K562 (cell line): ENCODE data around the gene SLC29A3. TPM values are rescaled to one million over a fixed set of nuclear protein-coding genes. Genes with fewer than 3 reads are reported as not detected.

ENCODE experiments used
- ATAC-seq: fragments of 200-7000 bp; cut with Tn5 transposase; 3 replicates; pipeline ENCODE4 v1.9.1; 2020; ENCODE audit warnings: moderate library complexity
- BruUV-seq: library from RNA; stranded (reverse); fragments of 400-500 nt; replicated peaks from 2 replicates; lab custom pipeline; 2021; lab: Mats Ljungman, UMichigan
- CTCF ChIA-PET: fragments of 300-600 bp; formaldehyde crosslinking; extraction: SDS; loops from one replicate; lab custom pipeline; 2021; ENCODE audit warnings: low intra/inter-chr PET ratio; lab: Yijun Ruan, JAX
- POLR2A ChIA-PET: fragments of 300-600, 350-650 bp; sonication (Branson Sonifier 250); formaldehyde crosslinking; extraction: SDS; loops from one replicate; lab custom pipeline; 2021; ENCODE audit warnings: antibody characterized with exemption, inconsistent platforms; lab: Yijun Ruan, JAX
- DNase-seq, 4 experiments: peaks; one replicate each; pipeline versions ENCODE4 v3.0.0 to v3.0.0-alpha.2; 2011 to 2018; ENCODE audit warnings: low spot score in 3 of 4, mixed read lengths in 3 of 4; ENCODE audit errors: extremely low read depth in 1 of 4
- FAIRE-seq: peaks from 2 replicates; lab custom pipeline; 2011; peaks lifted over from hg19 to GRCh38; lab: Jason Lieb, UNC
- H2AFZ ChIP-seq: 2 replicates; pipeline ENCODE4 v1.6.0; 2011; ENCODE audit warnings: low read depth, low read length, control low read depth, inconsistent platforms
- H3K27ac ChIP-seq: fragments of 200-600 bp; 3 replicates; pipeline ENCODE4 v1.8.0; 2011; ENCODE audit warnings: low read depth, mild to moderate bottlenecking, control low read depth, inconsistent platforms, low read length, moderate library complexity, mixed read lengths; ENCODE audit errors: extremely low read depth
- H3K27me3 ChIP-seq, 2 experiments: fragments of 300-600 bp in 1 of 2; 2 replicates in 1 of 2; 3 replicates in 1 of 2; pipeline versions ENCODE4 v1.6.0 to v1.8.0; 2011; ENCODE audit warnings: inconsistent platforms in 2 of 2, low read length in 2 of 2, mild to moderate bottlenecking in 1 of 2, mixed read lengths in 1 of 2, moderate library complexity in 1 of 2; ENCODE audit not compliant: control insufficient read depth in 2 of 2, insufficient read depth in 2 of 2
- H3K36me3 ChIP-seq: fragments of 300-600 bp; 3 replicates; pipeline ENCODE4 v1.8.0; 2011; ENCODE audit warnings: mild to moderate bottlenecking, low read length, inconsistent platforms; ENCODE audit not compliant: control insufficient read depth, insufficient read depth
- H3K4me1 ChIP-seq, 2 experiments: fragments of 200-600 bp in 1 of 2; replicated peaks in 1 of 2; 2 replicates in 1 of 2; 3 replicates in 1 of 2; pipeline versions ENCODE4 v1.5.1 to v1.8.0; 2011; ENCODE audit warnings: inconsistent platforms in 2 of 2, low read length in 2 of 2, mild to moderate bottlenecking in 1 of 2, mixed read lengths in 1 of 2, moderate library complexity in 1 of 2; ENCODE audit not compliant: control insufficient read depth in 2 of 2, insufficient read depth in 2 of 2
- H3K4me2 ChIP-seq: 2 replicates; pipeline ENCODE4 v1.6.1; 2011; ENCODE audit warnings: low read length, control low read depth, inconsistent platforms, mixed read lengths; ENCODE audit not compliant: insufficient read depth
- H3K4me3 ChIP-seq: fragments of 200-600 bp; sonication (generic), shearing (Covaris generic); 2 replicates; pipeline ENCODE4 v1.5.1; 2016; ENCODE audit warnings: control low read depth, inconsistent platforms
- H3K79me2 ChIP-seq: fragments of 200-600 bp; 3 replicates; pipeline ENCODE4 v1.8.0; 2011; ENCODE audit warnings: low read length, inconsistent platforms; ENCODE audit not compliant: control insufficient read depth, insufficient read depth
- H3K9ac ChIP-seq, 2 experiments: 2 replicates each; pipeline versions ENCODE4 v1.6.0 to v1.6.1; 2011; ENCODE audit warnings: low read depth in 2 of 2, low read length in 2 of 2, control low read depth in 1 of 2, inconsistent platforms in 1 of 2, mild to moderate bottlenecking in 1 of 2, mixed read lengths in 1 of 2; ENCODE audit not compliant: insufficient read depth in 1 of 2
- H3K9me1 ChIP-seq: one replicate; pipeline ENCODE4 v1.6.0; 2011; ENCODE audit warnings: inconsistent platforms, mild to moderate bottlenecking, low read length, moderate library complexity; ENCODE audit not compliant: control insufficient read depth, insufficient read depth
- H3K9me3 ChIP-seq: replicated peaks from 2 replicates; pipeline ENCODE4 v1.5.1; 2011; ENCODE audit warnings: low read depth, low read length, inconsistent platforms; ENCODE audit not compliant: control insufficient read depth, insufficient read depth
- H4K20me1 ChIP-seq: replicated peaks from 2 replicates; pipeline ENCODE4 v1.6.1; 2011; ENCODE audit warnings: low read length, inconsistent platforms, mixed read lengths; ENCODE audit not compliant: control insufficient read depth, insufficient read depth
- C11orf30 ChIP-seq: fragments of 450-650 bp; IDR thresholded peaks from 2 replicates; pipeline ENCODE4 v1.6.1; 2016; ENCODE audit warnings: low read depth, mild to moderate bottlenecking
- ESRRB ChIP-seq: fragments of 250-450 bp; sonication (Bioruptor Pico); IDR thresholded peaks from 2 replicates; pipeline ENCODE4 v1.5.0; 2020; ENCODE audit warnings: mild to moderate bottlenecking, moderate library complexity, borderline replicate concordance
- GATAD2A ChIP-seq: fragments of 450-650 bp; IDR thresholded peaks from 2 replicates; pipeline ENCODE4 v1.6.1; 2017
- HDAC6 ChIP-seq: IDR thresholded peaks from 2 replicates; pipeline ENCODE4 v1.6.1; 2012; ENCODE audit warnings: low read depth, mild to moderate bottlenecking, control low read depth, inconsistent platforms, low read length, moderate library complexity
- MAFF ChIP-seq: IDR thresholded peaks from 2 replicates; pipeline ENCODE4 v1.6.1; 2012; ENCODE audit warnings: low read length, improper control_type of control experiment
- MAFG ChIP-seq: fragments of 450-650 bp; conservative IDR thresholded peaks from 2 replicates; pipeline ENCODE4 v1.6.1; 2016; ENCODE audit warnings: missing genetic modification characterization, missing compliant biosample characterization
- MAFK ChIP-seq: IDR thresholded peaks from 2 replicates; pipeline ENCODE4 v1.6.1; 2011; ENCODE audit warnings: low read length, improper control_type of control experiment
- NRF1 ChIP-seq, 2 experiments: fragments of 450-650 bp; IDR thresholded peaks in 1 of 2; conservative IDR thresholded peaks in 1 of 2; 2 replicates each; pipeline ENCODE4 v1.6.1; 2014; ENCODE audit warnings: mild to moderate bottlenecking in 2 of 2
- NUFIP1 ChIP-seq: fragments of 450-650 bp; IDR thresholded peaks from 2 replicates; pipeline ENCODE4 v1.6.1; 2018; ENCODE audit not compliant: partially characterized antibody
- SMARCE1 ChIP-seq: fragments of 450-650 bp; IDR thresholded peaks from 2 replicates; pipeline ENCODE4 v1.7.1; 2016; ENCODE audit warnings: mild to moderate bottlenecking
- TEAD2 ChIP-seq: fragments of 450-650 bp; IDR thresholded peaks from 2 replicates; pipeline ENCODE4 v1.6.1; 2016; ENCODE audit warnings: missing genetic modification characterization, control low read depth, missing compliant biosample characterization
- ZFP36 ChIP-seq: fragments of 150-350 bp; IDR thresholded peaks from 2 replicates; pipeline ENCODE4 v1.6.1; 2018; ENCODE audit warnings: low read length, low read depth; ENCODE audit not compliant: partially characterized antibody
- ZNF316 ChIP-seq: fragments of 450-650 bp; IDR thresholded peaks from 2 replicates; pipeline ENCODE4 v1.6.1; 2016
- ZNF347 ChIP-seq: fragments of 450-650 bp; formaldehyde crosslinking; IDR thresholded peaks from 2 replicates; pipeline ENCODE4 v1.4.0; 2020; ENCODE audit warnings: low read depth, mild to moderate bottlenecking, moderate library complexity
- WGBS: fragments of 100-300 bp; shearing (Covaris generic); methylation state at CpG from one replicate; pipeline ENCODE4 v1.1.6; 2016; ENCODE audit warnings: low coverage, mixed read lengths; ENCODE audit not compliant: insufficient coverage; ENCODE audit errors: missing lambda C conversion rate; 5-methylcytosine and 5-hydroxymethylcytosine counted together
- in situ Hi-C: fragments of 300-500 bp; cut with MboI; formaldehyde crosslinking; loops from 4 replicates; pipeline ENCODE4 v1.15.0; 2018; ENCODE audit warnings: inconsistent platforms, mixed read lengths
- intact Hi-C: fragments of 100-400 bp; cut with micrococcal nuclease; formaldehyde crosslinking; loops from 2 replicates; pipeline ENCODE4 v1.14.2; 2022
- polyA plus RNA-seq, 8 experiments: library from polyadenylated mRNA; depleted of rRNA in 4 of 8; stranded (reverse) in 5 of 8; unstranded in 3 of 8; fragments of >200 nt; fragmentation: Nextera tagmentation in 2 of 8; fragmentation: Illumina TruSeq in 1 of 8; extraction: Ambion mirVana in 2 of 8; extraction: Trizol in 1 of 8; gene quantifications; 2 replicates each; pipeline versions ENCODE4 v1.2.1 to v1.2.3, GENCODE V29; 2011 to 2014; ENCODE audit warnings: inconsistent platforms in 1 of 8, missing spikeins in 1 of 8
- total RNA-seq, 7 experiments: library from RNA; depleted of rRNA in 6 of 7; stranded (reverse); fragments of >200 nt in 6 of 7; fragmentation: Illumina TruSeq in 2 of 7; extraction: Trizol in 2 of 7; gene quantifications; 2 replicates each; pipeline versions ENCODE4 v1.2.1 to v1.2.3, GENCODE V29; 2011 to 2021; ENCODE audit warnings: low replicate concordance in 1 of 7
- TF ChIP-seq, protein P1 (sequence below): fragments of 450-650 bp; formaldehyde crosslinking; conservative IDR thresholded peaks from 2 replicates; pipeline ENCODE4 v1.4.0; 2022; ENCODE audit warnings: mild to moderate bottlenecking, missing genetic modification characterization
- TF ChIP-seq, protein P2 (sequence below): fragments of 450-650 bp; IDR thresholded peaks from one replicate; pipeline ENCODE4 v1.6.1; 2018; ENCODE audit warnings: mild to moderate bottlenecking, moderate library complexity; ENCODE audit not compliant: partially characterized antibody
- TF ChIP-seq, protein P3 (sequence below): fragments of 450-650 bp; IDR thresholded peaks from 2 replicates; pipeline ENCODE4 v1.6.1; 2016; ENCODE audit warnings: borderline replicate concordance
- TF ChIP-seq, protein P4 (sequence below): sonication (generic); formaldehyde crosslinking; IDR thresholded peaks from 2 replicates; pipeline ENCODE4 v1.8.0; 2022; ENCODE audit warnings: mild to moderate bottlenecking, missing genetic modification reagents

The SLC29A3 gene
- total and polyA plus RNA-seq, 9 of the 15 experiments (the other 6 are each of a cell fraction or from before 2014, with no cell fraction given): 2.1 to 10.7 (median 4.6) TPM

DNA sequence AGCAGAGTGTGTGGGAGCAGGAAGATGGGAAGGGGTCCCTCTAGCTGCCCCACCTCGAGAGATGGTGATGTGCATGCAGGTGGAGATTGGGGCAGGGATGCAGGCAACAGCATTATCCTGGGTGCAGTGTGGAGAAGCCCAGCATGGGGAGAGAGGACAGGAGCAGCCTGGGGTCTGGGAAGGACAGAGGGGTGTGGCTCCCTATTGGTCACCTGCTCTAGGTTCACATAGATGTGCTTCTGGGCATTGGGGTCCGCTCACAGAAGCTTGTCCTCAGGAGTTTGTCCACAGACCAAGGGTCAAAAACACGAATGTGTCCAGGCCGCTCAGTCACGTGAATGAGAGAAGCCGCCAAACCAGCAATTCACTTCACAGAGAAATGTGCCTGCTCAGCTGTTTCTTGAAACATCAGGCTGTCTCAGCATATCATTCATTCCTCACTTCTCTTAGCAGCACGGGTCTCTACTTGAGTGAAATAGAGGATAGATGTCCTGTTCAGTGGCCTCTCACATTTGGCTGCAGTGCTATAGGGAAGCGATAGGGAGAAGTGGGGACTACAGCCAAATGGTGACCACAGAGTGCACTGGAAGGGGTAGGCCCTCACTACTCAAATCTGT lies 11.5 kb upstream of the SLC29A3 start:
- Histone ChIP-seq H3K4me2 (no peak overlapping the region), H3K36me3 (no peaks in the 10 kb centered on the region), H3K27me3 (peaks cover 0 to 30% of the 10 kb centered on the region in 2 experiments; a peak in 4 of 5 replicates), H3K4me1 (no peaks in the 10 kb centered on the region), H3K9me3 (no peaks in the 10 kb centered on the region), H3K4me3 (no peak overlapping the region), H2AFZ (no peak overlapping the region), H4K20me1 (0 out of 2 replicates have a peak, but pooled peaks cover 6% of the 10 kb centered on the region), H3K9me1 (no peaks in the 10 kb centered on the region), H3K79me2 (no peaks in the 10 kb centered on the region), H3K27ac (no peak overlapping the region), H3K9ac (no peak overlapping the region)
- DNase-seq (no peak), ATAC-seq (no peak), FAIRE-seq (no peak)
- BruUV-seq: no TSS peak
- WGBS: 15% methylated on average over 8 of the region's 8 CpGs
- CTCF ChIA-PET: no interaction called here
- POLR2A ChIA-PET: interaction anchor here (0.6 to 0.8 kb wide), 2 partner anchors 16 to 508 kb away, joined by 3 read pairs; no protein-coding TSS in a partner anchor
- intact Hi-C loops: no loop called here
- in situ Hi-C loops: loop anchor here (25.0 kb wide), 1 partner anchor 1030 kb away; no protein-coding TSS in a partner anchor
- TF ChIP-seq TEAD2 (tag) (no peak), HDAC6 (no peak), NUFIP1 (no peak), MAFG (tag) (peak; percentile 91), MAFF (peak; percentile 89), MAFK (peak; percentile 87), GATAD2A (no peak), SMARCE1 (no peak), ZNF316 (peak; percentile 95), ZFP36 (peak; percentile 59), NRF1 (conservative IDR thresholded peaks at IDR 0.05 in 1 of 2, IDR thresholded peaks at IDR 0.05 in 1 of 2) (no peak), ESRRB (CRISPR knock-in tag) (no peak), ZNF347 (CRISPR knock-in tag) (no peak), C11orf30 (peak; percentile 91)
- TF ChIP-seq, protein P1, sequence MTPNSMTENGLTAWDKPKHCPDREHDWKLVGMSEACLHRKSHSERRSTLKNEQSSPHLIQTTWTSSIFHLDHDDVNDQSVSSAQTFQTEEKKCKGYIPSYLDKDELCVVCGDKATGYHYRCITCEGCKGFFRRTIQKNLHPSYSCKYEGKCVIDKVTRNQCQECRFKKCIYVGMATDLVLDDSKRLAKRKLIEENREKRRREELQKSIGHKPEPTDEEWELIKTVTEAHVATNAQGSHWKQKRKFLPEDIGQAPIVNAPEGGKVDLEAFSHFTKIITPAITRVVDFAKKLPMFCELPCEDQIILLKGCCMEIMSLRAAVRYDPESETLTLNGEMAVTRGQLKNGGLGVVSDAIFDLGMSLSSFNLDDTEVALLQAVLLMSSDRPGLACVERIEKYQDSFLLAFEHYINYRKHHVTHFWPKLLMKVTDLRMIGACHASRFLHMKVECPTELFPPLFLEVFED (CRISPR knock-in tag): 0 out of 2 replicates have a peak, but pooled peaks have one; percentile 39
- TF ChIP-seq, protein P2, sequence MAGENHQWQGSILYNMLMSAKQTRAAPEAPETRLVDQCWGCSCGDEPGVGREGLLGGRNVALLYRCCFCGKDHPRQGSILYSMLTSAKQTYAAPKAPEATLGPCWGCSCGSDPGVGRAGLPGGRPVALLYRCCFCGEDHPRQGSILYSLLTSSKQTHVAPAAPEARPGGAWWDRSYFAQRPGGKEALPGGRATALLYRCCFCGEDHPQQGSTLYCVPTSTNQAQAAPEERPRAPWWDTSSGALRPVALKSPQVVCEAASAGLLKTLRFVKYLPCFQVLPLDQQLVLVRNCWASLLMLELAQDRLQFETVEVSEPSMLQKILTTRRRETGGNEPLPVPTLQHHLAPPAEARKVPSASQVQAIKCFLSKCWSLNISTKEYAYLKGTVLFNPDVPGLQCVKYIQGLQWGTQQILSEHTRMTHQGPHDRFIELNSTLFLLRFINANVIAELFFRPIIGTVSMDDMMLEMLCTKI: no peak
- TF ChIP-seq, protein P3, sequence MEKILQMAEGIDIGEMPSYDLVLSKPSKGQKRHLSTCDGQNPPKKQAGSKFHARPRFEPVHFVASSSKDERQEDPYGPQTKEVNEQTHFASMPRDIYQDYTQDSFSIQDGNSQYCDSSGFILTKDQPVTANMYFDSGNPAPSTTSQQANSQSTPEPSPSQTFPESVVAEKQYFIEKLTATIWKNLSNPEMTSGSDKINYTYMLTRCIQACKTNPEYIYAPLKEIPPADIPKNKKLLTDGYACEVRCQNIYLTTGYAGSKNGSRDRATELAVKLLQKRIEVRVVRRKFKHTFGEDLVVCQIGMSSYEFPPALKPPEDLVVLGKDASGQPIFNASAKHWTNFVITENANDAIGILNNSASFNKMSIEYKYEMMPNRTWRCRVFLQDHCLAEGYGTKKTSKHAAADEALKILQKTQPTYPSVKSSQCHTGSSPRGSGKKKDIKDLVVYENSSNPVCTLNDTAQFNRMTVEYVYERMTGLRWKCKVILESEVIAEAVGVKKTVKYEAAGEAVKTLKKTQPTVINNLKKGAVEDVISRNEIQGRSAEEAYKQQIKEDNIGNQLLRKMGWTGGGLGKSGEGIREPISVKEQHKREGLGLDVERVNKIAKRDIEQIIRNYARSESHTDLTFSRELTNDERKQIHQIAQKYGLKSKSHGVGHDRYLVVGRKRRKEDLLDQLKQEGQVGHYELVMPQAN: no peak
- TF ChIP-seq, protein P4, sequence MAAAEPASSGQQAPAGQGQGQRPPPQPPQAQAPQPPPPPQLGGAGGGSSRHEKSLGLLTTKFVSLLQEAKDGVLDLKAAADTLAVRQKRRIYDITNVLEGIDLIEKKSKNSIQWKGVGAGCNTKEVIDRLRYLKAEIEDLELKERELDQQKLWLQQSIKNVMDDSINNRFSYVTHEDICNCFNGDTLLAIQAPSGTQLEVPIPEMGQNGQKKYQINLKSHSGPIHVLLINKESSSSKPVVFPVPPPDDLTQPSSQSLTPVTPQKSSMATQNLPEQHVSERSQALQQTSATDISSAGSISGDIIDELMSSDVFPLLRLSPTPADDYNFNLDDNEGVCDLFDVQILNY (CRISPR knock-in tag): no peak
